Omental fat pad (tissue), 4 donors: Measurements from ENCODE around the gene TFCP2L1. TPM values are rescaled to one million over a fixed set of nuclear protein-coding genes. Genes with fewer than 3 reads are reported as not detected.

Experiments used
- ATAC-seq: fragments of 150-250 bp; one replicate; pipeline ENCODE4 v1.9.1; 2016; ENCODE audit warnings: mild to moderate bottlenecking, moderate library complexity; ENCODE audit not compliant: low FRiP score
- DNase-seq: peaks from one replicate; pipeline ENCODE4 v3.0.0-alpha.2; 2019; ENCODE audit warnings: low spot score
- CTCF ChIP-seq, 3 donors: fragments of 450-650 bp; IDR thresholded peaks; one replicate each; pipeline ENCODE4 v1.5.1; 2016 to 2017; ENCODE audit warnings: antibody characterized with exemption in 3 of 3, mild to moderate bottlenecking in 3 of 3, moderate library complexity in 2 of 3
- total RNA-seq, 4 donors: library from RNA; depleted of rRNA; stranded (reverse); fragments of >200 nt; gene quantifications; one replicate each; pipeline ENCODE4 v1.1.0, GENCODE V29; 2016

The TFCP2L1 gene
- total RNA-seq, 4 donors from 2014 or later, result 2.0 to 5.8 (median 3.6) TPM

GRCh38 chr2:121242175-121242875 lies 42.7 kb downstream of the TFCP2L1 start:
- no peak for DNase-seq
- TF ChIP-seq CTCF (IDR thresholded peaks at IDR 0.05), result no peak
- ATAC-seq, result no peak

GRCh38 chr2:121241466-121241865 lies 43.5 kb downstream of the TFCP2L1 start:
- DNase-seq, result no peak
- TF ChIP-seq CTCF (IDR thresholded peaks at IDR 0.05), result no peak
- ATAC-seq, result no peak

GRCh38 chr2:121240436-121240835 lies 44.6 kb downstream of the TFCP2L1 start:
- DNase-seq (no peak), ATAC-seq (no peak)
- no peak for TF ChIP-seq CTCF (IDR thresholded peaks at IDR 0.05)

- ATAC-seq, result no peak
- no peak for DNase-seq
- no peak for TF ChIP-seq CTCF (IDR thresholded peaks at IDR 0.05)
Observed at GRCh38 chr2:121239969-121240368, 45.0 kb downstream of the TFCP2L1 start.

GRCh38 chr2:121239471-121239870 lies 45.5 kb downstream of the TFCP2L1 start:
- ATAC-seq (no peak), DNase-seq (no peak)
- TF ChIP-seq CTCF (IDR thresholded peaks at IDR 0.05), result no peak

- DNase-seq (no peak), ATAC-seq (no peak)
- no peak for TF ChIP-seq CTCF (IDR thresholded peaks at IDR 0.05)
Observed at GRCh38 chr2:121238828-121239227, 46.2 kb downstream of the TFCP2L1 start.

GRCh38 chr2:121237980-121238665 lies 46.9 kb downstream of the TFCP2L1 start:
- DNase-seq (no peak), ATAC-seq (no peak)
- TF ChIP-seq CTCF (IDR thresholded peaks at IDR 0.05), result no peak
